ENCODE measurements around the gene OR2L2. TPM values are rescaled to one million over a fixed set of nuclear protein-coding genes. Genes with fewer than 3 reads are reported as not detected.

The OR2L2 gene
- total RNA-seq, 1 experiment from 2014 or later = not detected

DNA sequence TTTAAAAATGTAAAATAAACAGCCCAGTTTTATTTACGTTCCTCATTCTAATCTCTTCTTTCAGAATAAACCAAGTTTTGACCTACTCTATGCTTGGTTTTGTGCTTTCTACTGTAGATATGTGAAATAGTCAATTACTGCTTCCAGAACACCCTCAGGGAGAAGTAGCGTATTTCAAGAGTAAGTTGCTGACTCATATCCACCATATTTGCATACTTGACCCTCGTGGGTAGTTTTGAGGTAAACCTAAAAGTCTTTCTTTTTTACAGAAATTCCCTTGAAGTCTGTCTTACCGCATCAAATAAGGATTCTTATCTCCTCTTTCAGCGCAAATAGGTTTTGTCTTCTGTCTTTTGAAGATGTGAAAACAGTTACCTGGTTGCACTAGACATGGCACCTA is 15.3 kb downstream of the OR2L2 start (continued):
- TF ChIP-seq, protein P1, sequence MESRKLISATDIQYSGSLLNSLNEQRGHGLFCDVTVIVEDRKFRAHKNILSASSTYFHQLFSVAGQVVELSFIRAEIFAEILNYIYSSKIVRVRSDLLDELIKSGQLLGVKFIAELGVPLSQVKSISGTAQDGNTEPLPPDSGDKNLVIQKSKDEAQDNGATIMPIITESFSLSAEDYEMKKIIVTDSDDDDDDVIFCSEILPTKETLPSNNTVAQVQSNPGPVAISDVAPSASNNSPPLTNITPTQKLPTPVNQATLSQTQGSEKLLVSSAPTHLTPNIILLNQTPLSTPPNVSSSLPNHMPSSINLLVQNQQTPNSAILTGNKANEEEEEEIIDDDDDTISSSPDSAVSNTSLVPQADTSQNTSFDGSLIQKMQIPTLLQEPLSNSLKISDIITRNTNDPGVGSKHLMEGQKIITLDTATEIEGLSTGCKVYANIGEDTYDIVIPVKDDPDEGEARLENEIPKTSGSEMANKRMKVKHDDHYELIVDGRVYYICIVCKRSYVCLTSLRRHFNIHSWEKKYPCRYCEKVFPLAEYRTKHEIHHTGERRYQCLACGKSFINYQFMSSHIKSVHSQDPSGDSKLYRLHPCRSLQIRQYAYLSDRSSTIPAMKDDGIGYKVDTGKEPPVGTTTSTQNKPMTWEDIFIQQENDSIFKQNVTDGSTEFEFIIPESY (IDR thresholded peaks at IDR 0.05; ENCODE audit: extremely low read depth, insufficient replicate concordance, low read length) = no peak
- TF ChIP-seq POLR2AphosphoS5 (IDR thresholded peaks at IDR 0.05; ENCODE audit: low read depth, low read length) = no peak
- no peak for TF ChIP-seq EZH2 (IDR thresholded peaks at IDR 0.05)

DNA sequence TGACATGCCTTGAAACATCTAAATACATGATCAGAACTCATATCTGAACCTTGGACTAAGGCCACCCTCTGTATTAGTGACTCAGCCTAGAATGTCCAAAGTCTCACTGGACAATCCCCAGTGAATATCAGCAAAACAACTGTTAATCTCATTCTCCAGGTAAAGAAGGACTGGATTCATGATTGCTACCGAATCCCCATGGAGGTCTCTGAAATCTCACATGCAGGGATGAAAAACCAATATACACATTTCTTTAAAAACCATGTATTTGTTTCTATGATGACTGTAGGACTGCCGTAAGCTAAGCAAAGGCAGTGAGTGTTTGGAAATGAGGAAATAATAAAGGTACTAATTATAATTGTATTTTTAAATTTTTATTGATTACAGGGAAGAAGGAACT is 16.7 kb downstream of the OR2L2 start, which contains the start of gene OR2L3:
OR2L3 (plus strand) TSS at position 301 of the 400 bp plus-strand sequence. CDS start 13,846 bp downstream, outside the sequence.
- H3K27me3 ChIP-seq (ENCODE audit: insufficient read depth, low read length) = no peaks in the 10 kb centered on the region
- CTCF ChIA-PET = no interaction called here
- H3K4me3 ChIP-seq (replicated peaks in 1 of 2; ENCODE audit: low read depth in 1 of 2, low read length in 2 of 2) = no peak within 1 kb of the TSS
- BruUV-seq (replicated peaks) = no TSS peak
- no peaks in the 10 kb centered on the region for H3K4me1 ChIP-seq (ENCODE audit: control insufficient read depth in 1 of 2, insufficient read depth in 2 of 2, low read length in 2 of 2)
- ATAC-seq = no peak
- no peaks in the 10 kb centered on the region for H4K20me1 ChIP-seq (ENCODE audit: insufficient read depth)
- RAD21 ChIA-PET (ENCODE audit: low non-redundant PET in 1 of 2, low total read pairs in 2 of 2, uncharacterized antibody in 2 of 2, unreplicated experiment in 2 of 2) = no interaction called here
- no peak for DNase-seq (ENCODE audit: low read depth, low spot score)
- no peaks in the 10 kb centered on the region for H3K9me2 ChIP-seq (ENCODE audit: insufficient read depth)
- no peaks in the 10 kb centered on the region for H3K79me2 ChIP-seq (ENCODE audit: insufficient read depth, low read length)
- no peaks in the 10 kb centered on the region for H3K36me3 ChIP-seq (ENCODE audit: control insufficient read depth in 1 of 2, insufficient read depth in 2 of 2, low read length in 2 of 2)
- H3K9me3 ChIP-seq (ENCODE audit: control insufficient read depth in 1 of 2, insufficient read depth in 1 of 2, low read depth in 1 of 2, low read length in 2 of 2) = peaks cover 0 to 12% of the 10 kb centered on the region in 2 experiments; a peak in 2 of 4 replicates
- no peak within 1 kb of the TSS for H3K9ac ChIP-seq (ENCODE audit: low read length)
- H2AFZ ChIP-seq (ENCODE audit: low read depth, low read length, poor library complexity, severe bottlenecking) = no peak within 1 kb of the TSS
- H3K4me2 ChIP-seq (ENCODE audit: low read length) = no peak within 1 kb of the TSS
- intact Hi-C loops (cut with micrococcal nuclease) = no loop called here
- POLR2A ChIA-PET = no interaction called here
- H3K27ac ChIP-seq (ENCODE audit: low read depth, low read length) = no peak within 1 kb of the TSS
- TF ChIP-seq, protein P2, sequence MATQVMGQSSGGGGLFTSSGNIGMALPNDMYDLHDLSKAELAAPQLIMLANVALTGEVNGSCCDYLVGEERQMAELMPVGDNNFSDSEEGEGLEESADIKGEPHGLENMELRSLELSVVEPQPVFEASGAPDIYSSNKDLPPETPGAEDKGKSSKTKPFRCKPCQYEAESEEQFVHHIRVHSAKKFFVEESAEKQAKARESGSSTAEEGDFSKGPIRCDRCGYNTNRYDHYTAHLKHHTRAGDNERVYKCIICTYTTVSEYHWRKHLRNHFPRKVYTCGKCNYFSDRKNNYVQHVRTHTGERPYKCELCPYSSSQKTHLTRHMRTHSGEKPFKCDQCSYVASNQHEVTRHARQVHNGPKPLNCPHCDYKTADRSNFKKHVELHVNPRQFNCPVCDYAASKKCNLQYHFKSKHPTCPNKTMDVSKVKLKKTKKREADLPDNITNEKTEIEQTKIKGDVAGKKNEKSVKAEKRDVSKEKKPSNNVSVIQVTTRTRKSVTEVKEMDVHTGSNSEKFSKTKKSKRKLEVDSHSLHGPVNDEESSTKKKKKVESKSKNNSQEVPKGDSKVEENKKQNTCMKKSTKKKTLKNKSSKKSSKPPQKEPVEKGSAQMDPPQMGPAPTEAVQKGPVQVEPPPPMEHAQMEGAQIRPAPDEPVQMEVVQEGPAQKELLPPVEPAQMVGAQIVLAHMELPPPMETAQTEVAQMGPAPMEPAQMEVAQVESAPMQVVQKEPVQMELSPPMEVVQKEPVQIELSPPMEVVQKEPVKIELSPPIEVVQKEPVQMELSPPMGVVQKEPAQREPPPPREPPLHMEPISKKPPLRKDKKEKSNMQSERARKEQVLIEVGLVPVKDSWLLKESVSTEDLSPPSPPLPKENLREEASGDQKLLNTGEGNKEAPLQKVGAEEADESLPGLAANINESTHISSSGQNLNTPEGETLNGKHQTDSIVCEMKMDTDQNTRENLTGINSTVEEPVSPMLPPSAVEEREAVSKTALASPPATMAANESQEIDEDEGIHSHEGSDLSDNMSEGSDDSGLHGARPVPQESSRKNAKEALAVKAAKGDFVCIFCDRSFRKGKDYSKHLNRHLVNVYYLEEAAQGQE (IDR thresholded peaks at IDR 0.05; ENCODE audit: low read depth) = no peak
- TF ChIP-seq EGR1 (IDR thresholded peaks at IDR 0.05; ENCODE audit: low read depth) (no peak), EZH2phosphoT487 (IDR thresholded peaks at IDR 0.05; ENCODE audit: borderline replicate concordance) (no peak), CBX3 (IDR thresholded peaks at IDR 0.05; ENCODE audit: low read depth) (no peak), ZNF274 (IDR thresholded peaks at IDR 0.05; ENCODE audit: low read depth, low read length) (no peak), SP1 (IDR thresholded peaks at IDR 0.05; ENCODE audit: low read depth) (no peak), JUND (IDR thresholded peaks at IDR 0.05) (no peak), FOSL1 (IDR thresholded peaks at IDR 0.05; ENCODE audit: low read depth) (no peak), ZFX (IDR thresholded peaks at IDR 0.05) (no peak), SIN3A (IDR thresholded peaks at IDR 0.05; ENCODE audit: low read depth) (no peak), CEBPB (IDR thresholded peaks at IDR 0.05; ENCODE audit: low read depth) (no peak), YY1 (IDR thresholded peaks at IDR 0.05; ENCODE audit: extremely low read depth, insufficient replicate concordance, low read depth, low read length) (no peak), POLR2AphosphoS5 (IDR thresholded peaks at IDR 0.05; ENCODE audit: low read depth, low read length) (no peak), RAD21 (IDR thresholded peaks at IDR 0.05; ENCODE audit: low read depth) (no peak), ELF1 (IDR thresholded peaks at IDR 0.05; ENCODE audit: borderline replicate concordance, low read depth) (no peak)
- TF ChIP-seq, protein P3, sequence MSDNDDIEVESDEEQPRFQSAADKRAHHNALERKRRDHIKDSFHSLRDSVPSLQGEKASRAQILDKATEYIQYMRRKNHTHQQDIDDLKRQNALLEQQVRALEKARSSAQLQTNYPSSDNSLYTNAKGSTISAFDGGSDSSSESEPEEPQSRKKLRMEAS (IDR thresholded peaks at IDR 0.05) = no peak
- TF ChIP-seq, protein P4, sequence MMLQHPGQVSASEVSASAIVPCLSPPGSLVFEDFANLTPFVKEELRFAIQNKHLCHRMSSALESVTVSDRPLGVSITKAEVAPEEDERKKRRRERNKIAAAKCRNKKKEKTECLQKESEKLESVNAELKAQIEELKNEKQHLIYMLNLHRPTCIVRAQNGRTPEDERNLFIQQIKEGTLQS (IDR thresholded peaks at IDR 0.05) = no peak
- TF ChIP-seq, protein P5, sequence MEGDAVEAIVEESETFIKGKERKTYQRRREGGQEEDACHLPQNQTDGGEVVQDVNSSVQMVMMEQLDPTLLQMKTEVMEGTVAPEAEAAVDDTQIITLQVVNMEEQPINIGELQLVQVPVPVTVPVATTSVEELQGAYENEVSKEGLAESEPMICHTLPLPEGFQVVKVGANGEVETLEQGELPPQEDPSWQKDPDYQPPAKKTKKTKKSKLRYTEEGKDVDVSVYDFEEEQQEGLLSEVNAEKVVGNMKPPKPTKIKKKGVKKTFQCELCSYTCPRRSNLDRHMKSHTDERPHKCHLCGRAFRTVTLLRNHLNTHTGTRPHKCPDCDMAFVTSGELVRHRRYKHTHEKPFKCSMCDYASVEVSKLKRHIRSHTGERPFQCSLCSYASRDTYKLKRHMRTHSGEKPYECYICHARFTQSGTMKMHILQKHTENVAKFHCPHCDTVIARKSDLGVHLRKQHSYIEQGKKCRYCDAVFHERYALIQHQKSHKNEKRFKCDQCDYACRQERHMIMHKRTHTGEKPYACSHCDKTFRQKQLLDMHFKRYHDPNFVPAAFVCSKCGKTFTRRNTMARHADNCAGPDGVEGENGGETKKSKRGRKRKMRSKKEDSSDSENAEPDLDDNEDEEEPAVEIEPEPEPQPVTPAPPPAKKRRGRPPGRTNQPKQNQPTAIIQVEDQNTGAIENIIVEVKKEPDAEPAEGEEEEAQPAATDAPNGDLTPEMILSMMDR (IDR thresholded peaks at IDR 0.05 in 2 of 3, conservative IDR thresholded peaks at IDR 0.05 in 1 of 3; ENCODE audit: borderline replicate concordance in 1 of 3, insufficient read depth in 1 of 3, low read depth in 2 of 3, low read length in 2 of 3) = no peak
